GM23338 (cell line): ENCODE results near the gene B3GALT4. TPM values are rescaled to one million over a fixed set of nuclear protein-coding genes. Genes with fewer than 3 reads are reported as not detected.
"Not testable (repeated sequence)": the region's sequence is repeated elsewhere in the genome, so short reads cannot be mapped to it uniquely, and the experiment has no call there.

Experiments
- ATAC-seq: fragments of 200-7000 bp; cut with Tn5 transposase; 3 replicates; pipeline ENCODE4 v1.9.1; 2020
- DNase-seq: peaks from one replicate; pipeline ENCODE4 v3.0.0-alpha.2; 2015; ENCODE audit warnings: low spot score
- H2AFZ ChIP-seq: fragments of 200-600 bp; sonication (generic); 2 replicates; pipeline ENCODE4 v1.8.0; 2016; ENCODE audit warnings: antibody characterized with exemption, mild to moderate bottlenecking, moderate library complexity
- H3F3A ChIP-seq: fragments of 200-600 bp; sonication (generic); replicated peaks from 2 replicates; pipeline ENCODE4 v1.8.0; 2017; ENCODE audit warnings: antibody characterized with exemption, mixed run types, low read depth
- H3K27ac ChIP-seq: fragments of 200-600 bp; sonication (generic); 2 replicates; pipeline ENCODE4 v1.6.1; 2016; ENCODE audit warnings: low read depth
- H3K27me3 ChIP-seq: fragments of 200-600 bp; sonication (generic); 2 replicates; pipeline ENCODE4 v1.8.0; 2016; ENCODE audit warnings: mild to moderate bottlenecking, mixed run types, moderate library complexity; ENCODE audit not compliant: insufficient read depth
- H3K36me3 ChIP-seq: fragments of 200-600 bp; sonication (generic); 2 replicates; pipeline ENCODE4 v1.8.0; 2016; ENCODE audit warnings: mild to moderate bottlenecking; ENCODE audit not compliant: insufficient read depth
- H3K4me1 ChIP-seq: fragments of 200-600 bp; sonication (generic); 2 replicates; pipeline ENCODE4 v1.8.0; 2016; ENCODE audit warnings: mild to moderate bottlenecking, moderate library complexity; ENCODE audit not compliant: insufficient read depth
- H3K4me2 ChIP-seq: fragments of 200-600 bp; sonication (generic); 2 replicates; pipeline ENCODE4 v1.7.1; 2017; ENCODE audit warnings: mixed run types
- H3K4me3 ChIP-seq: fragments of 200-600 bp; sonication (generic); 2 replicates; pipeline ENCODE4 v1.6.1; 2016; ENCODE audit warnings: mixed run types
- H3K79me2 ChIP-seq: fragments of 200-600 bp; sonication (generic); replicated peaks from 2 replicates; pipeline ENCODE4 v1.8.0; 2017; ENCODE audit warnings: mild to moderate bottlenecking; ENCODE audit not compliant: insufficient read depth
- H3K9me2 ChIP-seq: fragments of 200-600 bp; sonication (generic); 2 replicates; pipeline ENCODE4 v1.8.0; 2017; ENCODE audit not compliant: insufficient read depth
- H4K20me1 ChIP-seq: fragments of 200-600 bp; sonication (generic); replicated peaks from 2 replicates; pipeline ENCODE4 v1.8.0; 2017; ENCODE audit warnings: mild to moderate bottlenecking; ENCODE audit not compliant: insufficient read depth
- H3K27ac Mint-ChIP-seq: 2 replicates; pipeline ENCODE4 v1.8.0; 2020; ENCODE audit warnings: inconsistent platforms, mild to moderate bottlenecking, moderate library complexity, mixed read lengths
- H3K27me3 Mint-ChIP-seq: 3 replicates; pipeline ENCODE4 v1.8.0; 2022; ENCODE audit warnings: low read depth, mild to moderate bottlenecking, moderate library complexity, mixed read lengths, inconsistent platforms; ENCODE audit not compliant: insufficient read depth, poor library complexity
- H3K36me3 Mint-ChIP-seq: 3 replicates; pipeline ENCODE4 v1.8.0; 2021; ENCODE audit warnings: low read depth, mild to moderate bottlenecking, inconsistent platforms, moderate library complexity, mixed read lengths
- H3K4me1 Mint-ChIP-seq: 3 replicates; pipeline ENCODE4 v1.8.0; 2020; ENCODE audit warnings: mild to moderate bottlenecking, inconsistent platforms, mixed read lengths
- H3K4me3 Mint-ChIP-seq: 3 replicates; pipeline ENCODE4 v1.8.0; 2021; ENCODE audit warnings: moderate library complexity, mild to moderate bottlenecking, inconsistent platforms, mixed read lengths
- H3K9me3 Mint-ChIP-seq: 3 replicates; pipeline ENCODE4 v1.8.0; 2020; ENCODE audit warnings: moderate library complexity, mild to moderate bottlenecking, inconsistent platforms, mixed read lengths
- CREB1 ChIP-seq: fragments of 250-450 bp; sonication (Bioruptor Pico); IDR thresholded peaks from 2 replicates; pipeline ENCODE4 v1.5.0; 2020; ENCODE audit warnings: low read depth, mild to moderate bottlenecking, moderate library complexity
- CTCF ChIP-seq, 2 experiments: fragments of 200-600 bp in 1 of 2; sonication (generic) in 1 of 2; conservative IDR thresholded peaks; 2 replicates each; pipeline versions ENCODE4 v1.5.1 to v1.6.1; 2016 to 2017; ENCODE audit warnings: antibody characterized with exemption in 2 of 2, low read depth in 2 of 2, mild to moderate bottlenecking in 2 of 2, moderate library complexity in 1 of 2
- EZH2 ChIP-seq: fragments of 200-600 bp; sonication (generic); IDR thresholded peaks from one replicate; pipeline ENCODE4 v1.8.0; 2017; ENCODE audit warnings: antibody characterized with exemption, mild to moderate bottlenecking, low read depth; ENCODE audit not compliant: unreplicated experiment
- EZH2phosphoT487 ChIP-seq: fragments of 200-600 bp; sonication (generic); IDR thresholded peaks from one replicate; pipeline ENCODE4 v1.8.1; 2018; ENCODE audit warnings: antibody characterized with exemption; ENCODE audit not compliant: unreplicated experiment
- JUNB ChIP-seq: IDR thresholded peaks from one replicate; pipeline ENCODE4 v1.6.1; 2016; ENCODE audit warnings: antibody characterized with exemption; ENCODE audit not compliant: unreplicated experiment
- REST ChIP-seq: IDR thresholded peaks from one replicate; pipeline ENCODE4 v1.6.1; 2018; ENCODE audit warnings: antibody characterized with exemption; ENCODE audit not compliant: unreplicated experiment
- STAT1 ChIP-seq: IDR thresholded peaks from one replicate; pipeline ENCODE4 v1.6.1; 2016; ENCODE audit warnings: antibody characterized with exemption; ENCODE audit not compliant: unreplicated experiment
- ZNF114 ChIP-seq: fragments of 250-450 bp; sonication (Bioruptor Pico); IDR thresholded peaks from 2 replicates; pipeline ENCODE4 v1.5.0; 2020; ENCODE audit warnings: mild to moderate bottlenecking, moderate library complexity
- ZNF331 ChIP-seq: fragments of 250-450 bp; sonication (Bioruptor Pico); IDR thresholded peaks from 2 replicates; pipeline ENCODE4 v1.5.0; 2020; ENCODE audit warnings: low read depth, mild to moderate bottlenecking, moderate library complexity
- polyA plus RNA-seq: library from polyadenylated mRNA; unstranded; fragments of >200 nt; fragmentation: Nextera tagmentation; extraction: Ambion mirVana; gene quantifications from 2 replicates; pipeline ENCODE4 v1.2.1, GENCODE V29; 2016
- total RNA-seq: library from RNA; depleted of rRNA; stranded (reverse); fragments of >200 nt; shearing (Covaris generic); gene quantifications from 2 replicates; pipeline ENCODE4 v1.2.3, GENCODE V29; 2014
- TF ChIP-seq, protein P1 (sequence below): fragments of 250-450 bp; sonication (Bioruptor Pico); IDR thresholded peaks from 2 replicates; pipeline ENCODE4 v1.5.0; 2020; ENCODE audit warnings: mild to moderate bottlenecking, moderate library complexity

The B3GALT4 gene
- total and polyA plus RNA-seq, 2 experiments from 2014 or later, result 1.3 to 2.3 TPM

DNA sequence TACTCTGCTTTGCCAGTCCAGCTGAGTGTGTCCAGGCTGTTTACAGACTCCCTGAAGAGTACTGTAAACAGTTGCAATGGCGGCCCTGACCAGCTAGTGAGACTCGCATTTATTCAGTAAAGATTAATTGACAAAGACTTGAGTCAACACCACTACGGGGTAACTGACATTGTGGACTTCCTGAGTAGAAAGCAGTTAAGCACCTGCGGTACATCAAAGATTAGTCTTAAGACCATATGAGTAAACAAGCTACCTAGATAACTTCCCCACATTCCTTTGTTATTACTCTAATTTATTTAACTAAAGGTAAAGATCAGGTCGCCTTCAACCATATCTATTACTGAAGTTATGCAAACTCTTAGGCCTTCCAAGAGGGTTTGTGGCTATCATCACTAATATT lies 17.9 kb upstream of the B3GALT4 start (continued):
- TF ChIP-seq CTCF (conservative IDR thresholded peaks at IDR 0.05; ENCODE audit: low read depth in 2 of 2) (no peak), ZNF114 (no peak), EZH2phosphoT487 (no peak)

GRCh38 chr6:33262490-33262889 lies 14.4 kb upstream of the B3GALT4 start:
- not testable (repeated sequence) for H3K9me3 Mint-ChIP-seq, H3F3A ChIP-seq, H3K27ac ChIP-seq, H3K4me1 Mint-ChIP-seq, H3K4me2 ChIP-seq, ATAC-seq, H3K36me3 ChIP-seq, H3K79me2 ChIP-seq, H3K9me2 ChIP-seq, H3K27me3 ChIP-seq, H4K20me1 ChIP-seq, H3K4me1 ChIP-seq, DNase-seq, H3K27ac Mint-ChIP-seq, H3K27me3 Mint-ChIP-seq, H3K4me3 ChIP-seq, H3K4me3 Mint-ChIP-seq, H2AFZ ChIP-seq
- H3K36me3 Mint-ChIP-seq, result peaks cover 60% of the 10 kb centered on the region

GRCh38 chr6:33264015-33264414 lies 12.9 kb upstream of the B3GALT4 start:
- H3K4me3 ChIP-seq, result no peak overlapping the region
- DNase-seq (no peak), ATAC-seq (no peak)
- H3K27me3 ChIP-seq, result no peaks in the 10 kb centered on the region
- no peaks in the 10 kb centered on the region for H3K9me2 ChIP-seq
- no peaks in the 10 kb centered on the region for H4K20me1 ChIP-seq
- H3K27ac Mint-ChIP-seq, result no peak overlapping the region
- H3K4me2 ChIP-seq, result no peak overlapping the region
- no peaks in the 10 kb centered on the region; the same call in 2 of the 3 replicates for H3K4me1 Mint-ChIP-seq
- no peaks in the 10 kb centered on the region for H3K9me3 Mint-ChIP-seq
- H3K27ac ChIP-seq, result no peak overlapping the region
- H3K4me3 Mint-ChIP-seq, result no peak overlapping the region
- peaks cover 16% of the 10 kb centered on the region for H3K36me3 ChIP-seq
- no peaks in the 10 kb centered on the region for H3K79me2 ChIP-seq
- no peaks in the 10 kb centered on the region for H3F3A ChIP-seq
- H3K4me1 ChIP-seq, result no peaks in the 10 kb centered on the region
- no peak overlapping the region for H2AFZ ChIP-seq
- H3K27me3 Mint-ChIP-seq, result peaks cover 2% of the 10 kb centered on the region
- H3K36me3 Mint-ChIP-seq, result peaks cover 64% of the 10 kb centered on the region
- TF ChIP-seq, protein P1, sequence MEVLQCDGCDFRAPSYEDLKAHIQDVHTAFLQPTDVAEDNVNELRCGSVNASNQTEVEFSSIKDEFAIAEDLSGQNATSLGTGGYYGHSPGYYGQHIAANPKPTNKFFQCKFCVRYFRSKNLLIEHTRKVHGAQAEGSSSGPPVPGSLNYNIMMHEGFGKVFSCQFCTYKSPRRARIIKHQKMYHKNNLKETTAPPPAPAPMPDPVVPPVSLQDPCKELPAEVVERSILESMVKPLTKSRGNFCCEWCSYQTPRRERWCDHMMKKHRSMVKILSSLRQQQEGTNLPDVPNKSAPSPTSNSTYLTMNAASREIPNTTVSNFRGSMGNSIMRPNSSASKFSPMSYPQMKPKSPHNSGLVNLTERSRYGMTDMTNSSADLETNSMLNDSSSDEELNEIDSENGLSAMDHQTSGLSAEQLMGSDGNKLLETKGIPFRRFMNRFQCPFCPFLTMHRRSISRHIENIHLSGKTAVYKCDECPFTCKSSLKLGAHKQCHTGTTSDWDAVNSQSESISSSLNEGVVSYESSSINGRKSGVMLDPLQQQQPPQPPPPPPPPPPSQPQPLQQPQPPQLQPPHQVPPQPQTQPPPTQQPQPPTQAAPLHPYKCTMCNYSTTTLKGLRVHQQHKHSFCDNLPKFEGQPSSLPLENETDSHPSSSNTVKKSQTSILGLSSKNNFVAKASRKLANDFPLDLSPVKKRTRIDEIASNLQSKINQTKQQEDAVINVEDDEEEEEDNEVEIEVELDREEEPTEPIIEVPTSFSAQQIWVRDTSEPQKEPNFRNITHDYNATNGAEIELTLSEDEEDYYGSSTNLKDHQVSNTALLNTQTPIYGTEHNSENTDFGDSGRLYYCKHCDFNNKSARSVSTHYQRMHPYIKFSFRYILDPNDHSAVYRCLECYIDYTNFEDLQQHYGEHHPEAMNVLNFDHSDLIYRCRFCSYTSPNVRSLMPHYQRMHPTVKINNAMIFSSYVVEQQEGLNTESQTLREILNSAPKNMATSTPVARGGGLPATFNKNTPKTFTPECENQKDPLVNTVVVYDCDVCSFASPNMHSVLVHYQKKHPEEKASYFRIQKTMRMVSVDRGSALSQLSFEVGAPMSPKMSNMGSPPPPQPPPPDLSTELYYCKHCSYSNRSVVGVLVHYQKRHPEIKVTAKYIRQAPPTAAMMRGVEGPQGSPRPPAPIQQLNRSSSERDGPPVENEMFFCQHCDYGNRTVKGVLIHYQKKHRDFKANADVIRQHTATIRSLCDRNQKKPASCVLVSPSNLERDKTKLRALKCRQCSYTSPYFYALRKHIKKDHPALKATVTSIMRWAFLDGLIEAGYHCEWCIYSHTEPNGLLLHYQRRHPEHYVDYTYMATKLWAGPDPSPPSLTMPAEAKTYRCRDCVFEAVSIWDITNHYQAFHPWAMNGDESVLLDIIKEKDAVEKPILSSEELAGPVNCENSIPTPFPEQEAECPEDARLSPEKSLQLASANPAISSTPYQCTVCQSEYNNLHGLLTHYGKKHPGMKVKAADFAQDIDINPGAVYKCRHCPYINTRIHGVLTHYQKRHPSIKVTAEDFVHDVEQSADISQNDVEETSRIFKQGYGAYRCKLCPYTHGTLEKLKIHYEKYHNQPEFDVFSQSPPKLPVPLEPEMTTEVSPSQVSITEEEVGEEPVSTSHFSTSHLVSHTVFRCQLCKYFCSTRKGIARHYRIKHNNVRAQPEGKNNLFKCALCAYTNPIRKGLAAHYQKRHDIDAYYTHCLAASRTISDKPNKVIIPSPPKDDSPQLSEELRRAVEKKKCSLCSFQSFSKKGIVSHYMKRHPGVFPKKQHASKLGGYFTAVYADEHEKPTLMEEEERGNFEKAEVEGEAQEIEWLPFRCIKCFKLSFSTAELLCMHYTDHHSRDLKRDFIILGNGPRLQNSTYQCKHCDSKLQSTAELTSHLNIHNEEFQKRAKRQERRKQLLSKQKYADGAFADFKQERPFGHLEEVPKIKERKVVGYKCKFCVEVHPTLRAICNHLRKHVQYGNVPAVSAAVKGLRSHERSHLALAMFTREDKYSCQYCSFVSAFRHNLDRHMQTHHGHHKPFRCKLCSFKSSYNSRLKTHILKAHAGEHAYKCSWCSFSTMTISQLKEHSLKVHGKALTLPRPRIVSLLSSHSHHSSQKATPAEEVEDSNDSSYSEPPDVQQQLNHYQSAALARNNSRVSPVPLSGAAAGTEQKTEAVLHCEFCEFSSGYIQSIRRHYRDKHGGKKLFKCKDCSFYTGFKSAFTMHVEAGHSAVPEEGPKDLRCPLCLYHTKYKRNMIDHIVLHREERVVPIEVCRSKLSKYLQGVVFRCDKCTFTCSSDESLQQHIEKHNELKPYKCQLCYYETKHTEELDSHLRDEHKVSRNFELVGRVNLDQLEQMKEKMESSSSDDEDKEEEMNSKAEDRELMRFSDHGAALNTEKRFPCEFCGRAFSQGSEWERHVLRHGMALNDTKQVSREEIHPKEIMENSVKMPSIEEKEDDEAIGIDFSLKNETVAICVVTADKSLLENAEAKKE, result no peak
- no peak for TF ChIP-seq ZNF114
- no peak for TF ChIP-seq EZH2phosphoT487
- no peak for TF ChIP-seq ZNF331 (CRISPR knock-in tag)
- no peak for TF ChIP-seq EZH2
- TF ChIP-seq JUNB, result no peak
- no peak for TF ChIP-seq REST
- TF ChIP-seq STAT1, result no peak
- TF ChIP-seq CREB1 (CRISPR knock-in tag), result no peak
